ENCODE results near the gene PALM2AKAP2. TPM values are rescaled to one million over a fixed set of nuclear protein-coding genes. Genes with fewer than 3 reads are reported as not detected.

The PALM2AKAP2 gene
- total and polyA plus RNA-seq, 2 experiments from 2014 or later, result 2.7 to 7.0 TPM

GRCh38 chr9:109812818-109813281, 32.9 kb downstream of the PALM2AKAP2 start:
- Histone ChIP-seq H3K4me1 (ENCODE audit: insufficient read depth) (peaks cover 9% of the 10 kb centered on the region), H3K9me3 (ENCODE audit: low read depth) (no peaks in the 10 kb centered on the region), H3K79me2 (no peaks in the 10 kb centered on the region), H3K4me2 (no peak overlapping the region), H3K27ac (no peak overlapping the region), H3K4me3 (no peak overlapping the region), H3K36me3 (replicated peaks; ENCODE audit: insufficient read depth, low read depth) (no peaks in the 10 kb centered on the region), H2AFZ (no peak overlapping the region), H3K9me2 (replicated peaks; ENCODE audit: insufficient read depth) (no peaks in the 10 kb centered on the region), H4K20me1 (ENCODE audit: insufficient read depth, poor library complexity, severe bottlenecking) (no peaks in the 10 kb centered on the region), H3K27me3 (no peaks in the 10 kb centered on the region)
- DNase-seq (ENCODE audit: low spot score), result no peak
- no peak for TF ChIP-seq EZH2phosphoT487 (IDR thresholded peaks at IDR 0.05; ENCODE audit: low read depth, severe bottlenecking, unreplicated experiment)
- no peak for TF ChIP-seq CTCF (IDR thresholded peaks at IDR 0.05; ENCODE audit: poor library complexity)
- no peak for TF ChIP-seq EZH2 (IDR thresholded peaks at IDR 0.05; ENCODE audit: borderline replicate concordance)
- 65% methylated on average over 1 of the region's 1 CpG for WGBS (ENCODE audit: low lambda C conversion rate, missing lambda C conversion rate)

- Histone ChIP-seq H3K4me3 (no peak overlapping the region), H2AFZ (no peak overlapping the region), H3K9me3 (ENCODE audit: low read depth) (no peaks in the 10 kb centered on the region), H3K4me1 (ENCODE audit: insufficient read depth) (peaks cover 9% of the 10 kb centered on the region), H3K4me2 (no peak overlapping the region), H3K27me3 (no peaks in the 10 kb centered on the region), H3K27ac (no peak overlapping the region), H3K9me2 (replicated peaks; ENCODE audit: insufficient read depth) (no peaks in the 10 kb centered on the region), H4K20me1 (ENCODE audit: insufficient read depth, poor library complexity, severe bottlenecking) (no peaks in the 10 kb centered on the region), H3K79me2 (no peaks in the 10 kb centered on the region), H3K36me3 (replicated peaks; ENCODE audit: insufficient read depth, low read depth) (no peaks in the 10 kb centered on the region)
- no peak for TF ChIP-seq CTCF (IDR thresholded peaks at IDR 0.05; ENCODE audit: poor library complexity)
- no peak for TF ChIP-seq EZH2 (IDR thresholded peaks at IDR 0.05; ENCODE audit: borderline replicate concordance)
- no peak for TF ChIP-seq EZH2phosphoT487 (IDR thresholded peaks at IDR 0.05; ENCODE audit: low read depth, severe bottlenecking, unreplicated experiment)
- 65% methylated on average over 4 of the region's 4 CpGs for WGBS (ENCODE audit: low lambda C conversion rate, missing lambda C conversion rate)
- DNase-seq (ENCODE audit: low spot score), result no peak
Measured at GRCh38 chr9:109813303-109813702, 33.3 kb downstream of the PALM2AKAP2 start.

GRCh38 chr9:109813829-109814228, 33.8 kb downstream of the PALM2AKAP2 start:
- Histone ChIP-seq H3K27me3 (no peaks in the 10 kb centered on the region), H3K4me2 (no peak overlapping the region), H3K27ac (no peak overlapping the region), H3K36me3 (replicated peaks; ENCODE audit: insufficient read depth, low read depth) (no peaks in the 10 kb centered on the region), H3K79me2 (no peaks in the 10 kb centered on the region), H2AFZ (no peak overlapping the region), H3K4me3 (no peak overlapping the region), H4K20me1 (ENCODE audit: insufficient read depth, poor library complexity, severe bottlenecking) (no peaks in the 10 kb centered on the region), H3K9me2 (replicated peaks; ENCODE audit: insufficient read depth) (no peaks in the 10 kb centered on the region), H3K4me1 (ENCODE audit: insufficient read depth) (peaks cover 9% of the 10 kb centered on the region), H3K9me3 (ENCODE audit: low read depth) (no peaks in the 10 kb centered on the region)
- WGBS (ENCODE audit: low lambda C conversion rate, missing lambda C conversion rate), result 75% methylated on average over 6 of the region's 6 CpGs
- DNase-seq (ENCODE audit: low spot score), result no peak
- no peak for TF ChIP-seq EZH2phosphoT487 (IDR thresholded peaks at IDR 0.05; ENCODE audit: low read depth, severe bottlenecking, unreplicated experiment)
- no peak for TF ChIP-seq EZH2 (IDR thresholded peaks at IDR 0.05; ENCODE audit: borderline replicate concordance)
- TF ChIP-seq CTCF (IDR thresholded peaks at IDR 0.05; ENCODE audit: poor library complexity), result no peak
